WTC11 (cell line): Measurements from ENCODE around the gene KRTAP4-6. TPM values are rescaled to one million over a fixed set of nuclear protein-coding genes. Genes with fewer than 3 reads are reported as not detected.

ENCODE experiments used
- ATAC-seq: fragments of 200-7000 bp; cut with Tn5 transposase; 2 replicates; pipeline ENCODE4 v1.10.0; 2021; ENCODE audit warnings: mild to moderate bottlenecking, moderate library complexity
- CTCF ChIA-PET: fragments of 300-600 bp; sonication (Branson Sonifier 250); formaldehyde crosslinking; loops from one replicate; lab custom pipeline; 2021; ENCODE audit warnings: antibody characterized with exemption; lab: Charles Lee
- POLR2A ChIA-PET: fragments of 350-600 bp; sonication (Branson Sonifier 250); formaldehyde crosslinking; loops from one replicate; lab custom pipeline; 2021; ENCODE audit warnings: antibody characterized with exemption; lab: Charles Lee
- DNase-seq: peaks from one replicate; pipeline ENCODE4 v3.0.0; 2021; ENCODE audit warnings: low spot score
- H3K27ac Mint-ChIP-seq: 2 replicates; pipeline ENCODE4 v1.8.0; 2021; ENCODE audit warnings: mixed read lengths
- H3K27me3 Mint-ChIP-seq: 2 replicates; pipeline ENCODE4 v1.8.0; 2021; ENCODE audit warnings: low read depth, mild to moderate bottlenecking, moderate library complexity, mixed read lengths
- H3K36me3 Mint-ChIP-seq: 2 replicates; pipeline ENCODE4 v1.8.0; 2021; ENCODE audit warnings: mixed read lengths
- H3K4me1 Mint-ChIP-seq: 2 replicates; pipeline ENCODE4 v1.8.0; 2022; ENCODE audit warnings: mixed read lengths
- H3K4me3 Mint-ChIP-seq: 2 replicates; pipeline ENCODE4 v1.8.0; 2021; ENCODE audit warnings: mild to moderate bottlenecking, moderate library complexity, mixed read lengths
- H3K9me3 Mint-ChIP-seq: 2 replicates; pipeline ENCODE4 v1.8.0; 2021; ENCODE audit warnings: mixed read lengths
- NFATC4 ChIP-seq: fragments of 250-450 bp; sonication (Bioruptor Pico); IDR thresholded peaks from 2 replicates; pipeline ENCODE4 v1.9.0; 2021; ENCODE audit warnings: mild to moderate bottlenecking
- NR1H2 ChIP-seq: sonication (generic); formaldehyde crosslinking; IDR thresholded peaks from 2 replicates; pipeline ENCODE4 v1.9.0; 2021; ENCODE audit warnings: mild to moderate bottlenecking, moderate library complexity, missing genetic modification reagents
- SMAD3 ChIP-seq: sonication (generic); formaldehyde crosslinking; IDR thresholded peaks from 2 replicates; pipeline ENCODE4 v1.8.0; 2022; ENCODE audit warnings: missing genetic modification reagents, mild to moderate bottlenecking, borderline replicate concordance
- ZNF219 ChIP-seq: sonication (generic); formaldehyde crosslinking; IDR thresholded peaks from 2 replicates; pipeline ENCODE4 v1.8.0; 2023; ENCODE audit warnings: missing genetic modification reagents, mild to moderate bottlenecking, borderline replicate concordance
- ZNF423 ChIP-seq: fragments of 250-450 bp; sonication (Bioruptor Pico); IDR thresholded peaks from 2 replicates; pipeline ENCODE4 v2.1.2; 2022; ENCODE audit warnings: mild to moderate bottlenecking, moderate library complexity
- total RNA-seq: library from RNA; stranded (reverse); gene quantifications from 3 replicates; pipeline ENCODE4 v1.2.3, GENCODE V29; 2021
- TF ChIP-seq, protein P1 (sequence below): sonication (generic); formaldehyde crosslinking; conservative IDR thresholded peaks from 2 replicates; pipeline ENCODE4 v1.8.1; 2022; ENCODE audit warnings: mild to moderate bottlenecking, missing genetic modification reagents
- TF ChIP-seq, protein P2 (sequence below): sonication (generic); formaldehyde crosslinking; IDR thresholded peaks from 2 replicates; pipeline ENCODE4 v1.8.1; 2022; ENCODE audit warnings: low read depth, mild to moderate bottlenecking, moderate library complexity, missing genetic modification reagents, borderline replicate concordance
- TF ChIP-seq, protein P3 (sequence below): fragments of 250-450 bp; sonication (Bioruptor Pico); IDR thresholded peaks from 2 replicates; pipeline ENCODE4 v1.9.0; 2021; ENCODE audit warnings: moderate library complexity, mild to moderate bottlenecking, inconsistent platforms, borderline replicate concordance
- TF ChIP-seq, protein P4 (sequence below): sonication (generic); formaldehyde crosslinking; IDR thresholded peaks from 2 replicates; pipeline ENCODE4 v1.8.1; 2022; ENCODE audit warnings: mild to moderate bottlenecking, missing genetic modification reagents, moderate library complexity, borderline replicate concordance
- TF ChIP-seq, protein P5 (sequence below): fragments of 250-450 bp; sonication (Bioruptor Pico); IDR thresholded peaks from 2 replicates; pipeline ENCODE4 v1.9.0; 2021; ENCODE audit warnings: mild to moderate bottlenecking
- TF ChIP-seq, protein P6 (sequence below): sonication (generic); formaldehyde crosslinking; IDR thresholded peaks from 2 replicates; pipeline ENCODE4 v1.8.0; 2023; ENCODE audit warnings: mild to moderate bottlenecking, missing genetic modification reagents
- TF ChIP-seq, protein P7 (sequence below): sonication (generic); formaldehyde crosslinking; IDR thresholded peaks from 2 replicates; pipeline ENCODE4 v1.8.0; 2022; ENCODE audit warnings: mild to moderate bottlenecking, missing genetic modification reagents
- TF ChIP-seq, protein P8 (sequence below): fragments of 250-450 bp; sonication (Bioruptor Pico); IDR thresholded peaks from 2 replicates; pipeline ENCODE4 v1.9.0; 2021; ENCODE audit warnings: mild to moderate bottlenecking

Gene KRTAP4-6
- total RNA-seq, 1 experiment from 2014 or later, result not detected

DNA sequence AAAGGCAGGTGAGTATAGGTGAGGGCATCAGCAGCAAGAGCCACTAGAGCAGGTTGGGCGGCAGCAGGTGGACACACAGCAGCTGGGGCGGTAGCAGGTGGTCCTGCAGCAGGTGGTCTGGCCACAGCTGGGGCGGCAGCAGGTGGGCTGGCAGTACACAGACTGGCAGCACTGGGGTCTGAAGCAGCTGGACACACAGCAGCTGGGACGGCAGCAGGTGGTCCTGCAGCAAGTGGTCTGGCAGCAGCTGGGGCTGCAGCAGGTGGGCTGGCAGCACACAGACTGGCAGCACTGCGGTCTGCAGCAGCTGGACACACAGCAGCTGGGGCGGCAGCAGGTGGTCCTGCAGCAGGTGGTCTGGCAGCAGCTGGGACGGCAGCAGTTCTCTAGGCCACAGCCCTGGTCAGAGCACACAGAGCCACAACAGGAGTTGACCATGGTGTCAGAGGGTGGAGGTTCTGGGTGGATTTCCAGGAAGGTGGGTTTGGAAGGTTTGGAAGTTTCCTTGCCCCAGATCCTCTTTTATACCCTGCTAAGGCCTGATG is 37.5 kb upstream of the KRTAP4-6 start, which contains the start of gene KRTAP4-2:
TSS of gene KRTAP4-2 (minus strand) at position 495 of the 545 bp plus-strand sequence. CDS start at position 438, 57 bp downstream.
- Mint-ChIP-seq H3K27ac (no peak within 1 kb of the TSS), H3K36me3 (no peaks in the 10 kb centered on the region), H3K9me3 (no peaks in the 10 kb centered on the region), H3K4me1 (no peaks in the 10 kb centered on the region), H3K4me3 (no peak within 1 kb of the TSS), H3K27me3 (no peaks in the 10 kb centered on the region; the same call in 1 of the 2 replicates)
- ATAC-seq (no peak), DNase-seq (no peak)
- ChIA-PET POLR2A (no interaction called here), CTCF (interaction anchor here (1.5 kb wide), 1 partner anchor 315 kb away, joined by 3 read pairs; no protein-coding TSS in a partner anchor)
- TF ChIP-seq, protein P1, sequence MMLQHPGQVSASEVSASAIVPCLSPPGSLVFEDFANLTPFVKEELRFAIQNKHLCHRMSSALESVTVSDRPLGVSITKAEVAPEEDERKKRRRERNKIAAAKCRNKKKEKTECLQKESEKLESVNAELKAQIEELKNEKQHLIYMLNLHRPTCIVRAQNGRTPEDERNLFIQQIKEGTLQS (CRISPR knock-in tag), result no peak
- TF ChIP-seq, protein P2, sequence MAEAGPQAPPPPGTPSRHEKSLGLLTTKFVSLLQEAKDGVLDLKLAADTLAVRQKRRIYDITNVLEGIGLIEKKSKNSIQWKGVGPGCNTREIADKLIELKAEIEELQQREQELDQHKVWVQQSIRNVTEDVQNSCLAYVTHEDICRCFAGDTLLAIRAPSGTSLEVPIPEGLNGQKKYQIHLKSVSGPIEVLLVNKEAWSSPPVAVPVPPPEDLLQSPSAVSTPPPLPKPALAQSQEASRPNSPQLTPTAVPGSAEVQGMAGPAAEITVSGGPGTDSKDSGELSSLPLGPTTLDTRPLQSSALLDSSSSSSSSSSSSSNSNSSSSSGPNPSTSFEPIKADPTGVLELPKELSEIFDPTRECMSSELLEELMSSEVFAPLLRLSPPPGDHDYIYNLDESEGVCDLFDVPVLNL (CRISPR knock-in tag), result no peak
- peak; percentile 55; the same call in 1 of the 2 replicates for TF ChIP-seq ZNF423 (CRISPR knock-in tag)
- TF ChIP-seq, protein P3, sequence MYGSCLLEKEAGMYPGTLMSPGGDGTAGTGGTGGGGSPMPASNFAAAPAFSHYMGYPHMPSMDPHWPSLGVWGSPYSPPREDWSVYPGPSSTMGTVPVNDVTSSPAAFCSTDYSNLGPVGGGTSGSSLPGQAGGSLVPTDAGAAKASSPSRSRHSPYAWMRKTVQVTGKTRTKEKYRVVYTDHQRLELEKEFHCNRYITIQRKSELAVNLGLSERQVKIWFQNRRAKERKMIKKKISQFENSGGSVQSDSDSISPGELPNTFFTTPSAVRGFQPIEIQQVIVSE, result no peak

DNA sequence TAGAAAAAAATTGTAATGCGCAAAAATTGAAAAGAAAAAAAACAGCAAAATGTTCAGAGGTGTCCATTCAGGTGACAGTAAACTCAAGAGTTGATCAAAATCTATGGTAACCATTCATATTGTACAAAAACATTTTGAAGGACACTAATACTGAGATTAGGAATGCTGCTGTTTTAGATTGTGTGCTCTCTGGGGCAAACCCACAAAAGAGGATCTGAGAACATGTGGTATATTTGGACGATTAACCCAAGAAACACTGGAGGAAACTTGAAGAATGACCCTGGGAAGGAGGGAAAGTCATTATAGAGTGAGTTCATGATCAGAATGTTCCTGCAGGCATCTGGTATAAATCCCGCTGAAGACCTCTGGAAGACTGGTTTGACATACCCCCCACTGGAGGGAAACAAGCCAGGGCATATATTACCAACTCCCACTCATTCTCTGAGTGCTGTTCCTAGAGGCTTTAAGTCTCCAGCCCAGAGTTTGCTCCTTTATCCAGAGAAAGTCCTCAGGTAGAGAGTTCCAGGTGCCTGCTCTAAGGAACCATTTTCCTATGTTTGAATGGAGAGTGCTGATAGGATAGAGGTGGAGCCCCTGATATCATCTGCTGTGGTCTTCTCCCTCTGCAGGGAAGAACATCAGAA is 36.5 kb upstream of the KRTAP4-6 start:
- H3K27ac Mint-ChIP-seq, result no peak overlapping the region
- H3K36me3 Mint-ChIP-seq, result no peaks in the 10 kb centered on the region
- H3K9me3 Mint-ChIP-seq, result no peaks in the 10 kb centered on the region
- ChIA-PET CTCF (interaction anchor here (1.3 kb wide), 1 partner anchor 146 kb away, joined by 6 read pairs; no protein-coding TSS in a partner anchor), POLR2A (no interaction called here)
- ATAC-seq (no peak), DNase-seq (no peak)
- TF ChIP-seq NFATC4 (CRISPR knock-in tag) (no peak), NR1H2 (CRISPR knock-in tag) (no peak), ZNF219 (CRISPR knock-in tag) (no peak)
- H3K4me3 Mint-ChIP-seq, result no peak overlapping the region
- H3K4me1 Mint-ChIP-seq, result no peaks in the 10 kb centered on the region
- no peaks in the 10 kb centered on the region; the same call in 1 of the 2 replicates for H3K27me3 Mint-ChIP-seq

DNA sequence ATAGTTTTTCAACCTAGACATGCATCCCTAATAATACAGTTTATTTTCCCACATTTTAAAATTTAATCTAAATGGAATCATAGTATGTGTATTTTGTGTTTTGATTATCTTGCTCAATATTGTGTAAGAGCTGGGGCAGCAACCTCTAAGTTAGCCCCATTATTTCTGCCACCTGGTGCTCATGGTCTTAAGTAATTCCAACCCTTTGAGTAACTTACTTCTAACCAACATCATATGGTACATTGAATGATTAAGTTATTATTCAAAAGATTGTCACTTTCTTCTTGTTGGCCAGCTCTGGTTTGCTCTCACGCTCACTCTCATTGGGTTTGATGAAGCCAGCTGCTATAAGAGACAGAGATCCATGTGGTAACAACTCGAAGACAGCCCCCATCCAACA is 31.5 kb upstream of the KRTAP4-6 start:
- TF ChIP-seq, protein P4, sequence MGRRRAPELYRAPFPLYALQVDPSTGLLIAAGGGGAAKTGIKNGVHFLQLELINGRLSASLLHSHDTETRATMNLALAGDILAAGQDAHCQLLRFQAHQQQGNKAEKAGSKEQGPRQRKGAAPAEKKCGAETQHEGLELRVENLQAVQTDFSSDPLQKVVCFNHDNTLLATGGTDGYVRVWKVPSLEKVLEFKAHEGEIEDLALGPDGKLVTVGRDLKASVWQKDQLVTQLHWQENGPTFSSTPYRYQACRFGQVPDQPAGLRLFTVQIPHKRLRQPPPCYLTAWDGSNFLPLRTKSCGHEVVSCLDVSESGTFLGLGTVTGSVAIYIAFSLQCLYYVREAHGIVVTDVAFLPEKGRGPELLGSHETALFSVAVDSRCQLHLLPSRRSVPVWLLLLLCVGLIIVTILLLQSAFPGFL (CRISPR knock-in tag), result no peak
- TF ChIP-seq, protein P5, sequence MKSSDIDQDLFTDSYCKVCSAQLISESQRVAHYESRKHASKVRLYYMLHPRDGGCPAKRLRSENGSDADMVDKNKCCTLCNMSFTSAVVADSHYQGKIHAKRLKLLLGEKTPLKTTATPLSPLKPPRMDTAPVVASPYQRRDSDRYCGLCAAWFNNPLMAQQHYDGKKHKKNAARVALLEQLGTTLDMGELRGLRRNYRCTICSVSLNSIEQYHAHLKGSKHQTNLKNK, result no peak
- TF ChIP-seq, protein P6, sequence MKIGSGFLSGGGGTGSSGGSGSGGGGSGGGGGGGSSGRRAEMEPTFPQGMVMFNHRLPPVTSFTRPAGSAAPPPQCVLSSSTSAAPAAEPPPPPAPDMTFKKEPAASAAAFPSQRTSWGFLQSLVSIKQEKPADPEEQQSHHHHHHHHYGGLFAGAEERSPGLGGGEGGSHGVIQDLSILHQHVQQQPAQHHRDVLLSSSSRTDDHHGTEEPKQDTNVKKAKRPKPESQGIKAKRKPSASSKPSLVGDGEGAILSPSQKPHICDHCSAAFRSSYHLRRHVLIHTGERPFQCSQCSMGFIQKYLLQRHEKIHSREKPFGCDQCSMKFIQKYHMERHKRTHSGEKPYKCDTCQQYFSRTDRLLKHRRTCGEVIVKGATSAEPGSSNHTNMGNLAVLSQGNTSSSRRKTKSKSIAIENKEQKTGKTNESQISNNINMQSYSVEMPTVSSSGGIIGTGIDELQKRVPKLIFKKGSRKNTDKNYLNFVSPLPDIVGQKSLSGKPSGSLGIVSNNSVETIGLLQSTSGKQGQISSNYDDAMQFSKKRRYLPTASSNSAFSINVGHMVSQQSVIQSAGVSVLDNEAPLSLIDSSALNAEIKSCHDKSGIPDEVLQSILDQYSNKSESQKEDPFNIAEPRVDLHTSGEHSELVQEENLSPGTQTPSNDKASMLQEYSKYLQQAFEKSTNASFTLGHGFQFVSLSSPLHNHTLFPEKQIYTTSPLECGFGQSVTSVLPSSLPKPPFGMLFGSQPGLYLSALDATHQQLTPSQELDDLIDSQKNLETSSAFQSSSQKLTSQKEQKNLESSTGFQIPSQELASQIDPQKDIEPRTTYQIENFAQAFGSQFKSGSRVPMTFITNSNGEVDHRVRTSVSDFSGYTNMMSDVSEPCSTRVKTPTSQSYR (CRISPR knock-in tag), result no peak
- no peak for TF ChIP-seq SMAD3 (CRISPR knock-in tag)
- TF ChIP-seq, protein P7, sequence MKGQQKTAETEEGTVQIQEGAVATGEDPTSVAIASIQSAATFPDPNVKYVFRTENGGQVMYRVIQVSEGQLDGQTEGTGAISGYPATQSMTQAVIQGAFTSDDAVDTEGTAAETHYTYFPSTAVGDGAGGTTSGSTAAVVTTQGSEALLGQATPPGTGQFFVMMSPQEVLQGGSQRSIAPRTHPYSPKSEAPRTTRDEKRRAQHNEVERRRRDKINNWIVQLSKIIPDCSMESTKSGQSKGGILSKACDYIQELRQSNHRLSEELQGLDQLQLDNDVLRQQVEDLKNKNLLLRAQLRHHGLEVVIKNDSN (CRISPR knock-in tag), result no peak
- TF ChIP-seq, protein P8, sequence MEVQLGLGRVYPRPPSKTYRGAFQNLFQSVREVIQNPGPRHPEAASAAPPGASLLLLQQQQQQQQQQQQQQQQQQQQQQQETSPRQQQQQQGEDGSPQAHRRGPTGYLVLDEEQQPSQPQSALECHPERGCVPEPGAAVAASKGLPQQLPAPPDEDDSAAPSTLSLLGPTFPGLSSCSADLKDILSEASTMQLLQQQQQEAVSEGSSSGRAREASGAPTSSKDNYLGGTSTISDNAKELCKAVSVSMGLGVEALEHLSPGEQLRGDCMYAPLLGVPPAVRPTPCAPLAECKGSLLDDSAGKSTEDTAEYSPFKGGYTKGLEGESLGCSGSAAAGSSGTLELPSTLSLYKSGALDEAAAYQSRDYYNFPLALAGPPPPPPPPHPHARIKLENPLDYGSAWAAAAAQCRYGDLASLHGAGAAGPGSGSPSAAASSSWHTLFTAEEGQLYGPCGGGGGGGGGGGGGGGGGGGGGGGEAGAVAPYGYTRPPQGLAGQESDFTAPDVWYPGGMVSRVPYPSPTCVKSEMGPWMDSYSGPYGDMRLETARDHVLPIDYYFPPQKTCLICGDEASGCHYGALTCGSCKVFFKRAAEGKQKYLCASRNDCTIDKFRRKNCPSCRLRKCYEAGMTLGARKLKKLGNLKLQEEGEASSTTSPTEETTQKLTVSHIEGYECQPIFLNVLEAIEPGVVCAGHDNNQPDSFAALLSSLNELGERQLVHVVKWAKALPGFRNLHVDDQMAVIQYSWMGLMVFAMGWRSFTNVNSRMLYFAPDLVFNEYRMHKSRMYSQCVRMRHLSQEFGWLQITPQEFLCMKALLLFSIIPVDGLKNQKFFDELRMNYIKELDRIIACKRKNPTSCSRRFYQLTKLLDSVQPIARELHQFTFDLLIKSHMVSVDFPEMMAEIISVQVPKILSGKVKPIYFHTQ (CRISPR knock-in tag), result no peak
- Mint-ChIP-seq H3K36me3 (no peaks in the 10 kb centered on the region), H3K27me3 (no peaks in the 10 kb centered on the region), H3K4me1 (no peaks in the 10 kb centered on the region; the same call in none of the 2 replicates), H3K9me3 (no peaks in the 10 kb centered on the region), H3K27ac (no peak overlapping the region), H3K4me3 (no peak overlapping the region)
- CTCF ChIA-PET, result no interaction called here
- ATAC-seq (no peak), DNase-seq (no peak)
- POLR2A ChIA-PET, result no interaction called here
